Stimulated activated CD4-positive, alpha-beta T cell treated with anti-CD3 and anti-CD28 coated beads, Interleukin-12 subunit alpha, Interleukin-12 subunit beta, amount 100 ng/mL, for 24 hours (primary cell): ENCODE measurements around the gene PLCB1.
"Not testable (repeated sequence)": the region's sequence is repeated elsewhere in the genome, so short reads cannot be mapped to it uniquely, and the experiment has no call there.

Experiments
- DNase-seq, 2 experiments: peaks; one replicate each; pipeline ENCODE4 v3.0.0-alpha.2; 2020; ENCODE audit warnings: low read depth in 2 of 2

PLCB1 gene

GRCh38 chr20:8334641-8335040 lies 202.6 kb downstream of the PLCB1 start:
- DNase-seq = no peak

GRCh38 chr20:8335059-8335458 lies 203.0 kb downstream of the PLCB1 start:
- no peak for DNase-seq

DNA sequence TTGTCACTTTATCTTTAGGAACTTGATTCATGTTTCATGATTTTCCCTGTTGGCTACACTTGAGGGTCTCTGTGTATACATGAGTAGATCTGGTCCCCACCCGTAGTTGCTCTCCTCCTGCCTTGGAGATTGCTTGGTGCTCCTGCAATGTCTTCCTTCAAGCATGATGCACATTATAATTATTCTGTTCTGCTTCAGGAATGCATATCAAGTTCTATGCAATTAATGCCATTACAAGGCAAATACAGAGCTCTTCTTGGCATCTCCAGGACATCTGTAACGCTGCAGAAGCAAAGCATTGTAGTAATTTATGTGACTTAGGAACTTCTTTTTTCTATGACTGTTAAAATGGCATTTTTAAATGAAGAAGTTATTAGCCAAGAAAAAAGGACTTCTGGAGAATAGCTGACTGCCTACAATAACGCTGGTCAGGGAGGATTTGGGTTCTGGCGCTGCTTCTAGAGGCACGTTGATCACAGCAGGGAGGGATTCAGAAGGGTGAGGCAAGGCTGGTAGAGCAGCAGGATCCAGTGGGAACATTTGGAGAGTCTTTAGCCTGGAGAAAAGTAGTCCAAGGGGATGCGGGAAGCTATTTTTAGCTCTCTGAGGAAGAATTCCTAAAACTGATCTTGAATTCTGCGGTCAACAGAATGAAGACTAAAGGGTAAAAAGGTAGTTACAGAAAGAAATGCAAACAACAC lies 203.6 kb downstream of the PLCB1 start:
- no peak for DNase-seq

DNA sequence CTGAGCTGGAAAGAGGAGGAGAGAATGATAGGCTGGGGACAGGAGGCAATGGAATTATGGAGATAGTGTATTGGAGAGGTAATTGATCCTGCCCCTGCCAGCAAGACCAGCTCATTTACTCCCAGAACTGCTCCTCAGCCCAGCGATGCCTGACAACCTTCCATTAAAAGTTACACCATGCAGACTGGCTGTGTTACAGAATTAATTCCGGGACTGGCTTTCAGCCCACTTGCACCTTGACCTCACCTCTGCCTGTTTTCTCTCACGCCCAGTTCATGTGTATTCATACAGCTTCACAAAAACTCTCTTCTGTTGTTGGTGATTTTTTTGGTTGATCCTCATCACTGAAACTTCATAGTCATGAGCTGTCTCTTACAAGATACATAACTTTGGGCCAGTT lies 207.3 kb downstream of the PLCB1 start:
- no peak for DNase-seq

DNA sequence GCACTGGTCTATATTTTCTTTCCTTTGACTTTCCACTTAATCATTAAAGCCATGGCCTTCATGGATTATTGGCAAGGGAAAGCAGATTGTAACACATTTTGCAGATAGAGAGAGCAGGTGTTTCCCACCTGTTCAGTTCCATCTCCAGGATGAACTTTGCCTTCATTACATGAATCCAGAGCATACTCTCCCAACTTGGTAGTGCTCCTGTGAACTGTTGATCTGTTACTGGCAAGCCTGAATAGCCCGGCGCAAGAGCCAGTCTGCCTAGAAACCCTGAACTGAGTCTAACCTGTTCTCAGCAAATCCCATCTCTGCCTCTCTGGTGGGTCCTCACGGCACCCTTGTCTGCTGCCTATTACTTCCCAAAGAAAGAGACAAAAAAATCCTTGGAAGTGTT lies 210.3 kb downstream of the PLCB1 start:
- no peak for DNase-seq

DNA sequence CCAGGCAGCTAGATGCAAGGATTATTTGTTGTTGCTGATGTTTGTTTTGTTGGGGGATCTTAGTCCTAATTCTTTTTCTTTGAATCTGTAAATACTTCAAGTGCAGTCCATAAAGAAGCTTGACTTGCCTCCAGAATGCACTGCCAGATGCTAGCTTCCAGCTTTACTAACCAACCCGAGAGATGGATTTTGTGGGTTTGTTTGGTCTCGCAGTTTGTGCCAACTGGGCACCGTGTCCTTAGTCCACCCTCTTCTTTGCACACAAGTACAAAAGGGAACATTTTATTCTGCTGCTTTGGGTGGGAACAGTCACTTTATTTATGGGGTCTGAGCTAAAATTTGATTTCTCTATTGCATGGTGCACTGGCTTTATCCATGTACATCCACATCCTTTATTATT lies 212.0 kb downstream of the PLCB1 start:
- no peak for DNase-seq

- no peak for DNase-seq
These were observed 212.6 kb downstream of the PLCB1 start for GRCh38 chr20:8344631-8345030.

DNA sequence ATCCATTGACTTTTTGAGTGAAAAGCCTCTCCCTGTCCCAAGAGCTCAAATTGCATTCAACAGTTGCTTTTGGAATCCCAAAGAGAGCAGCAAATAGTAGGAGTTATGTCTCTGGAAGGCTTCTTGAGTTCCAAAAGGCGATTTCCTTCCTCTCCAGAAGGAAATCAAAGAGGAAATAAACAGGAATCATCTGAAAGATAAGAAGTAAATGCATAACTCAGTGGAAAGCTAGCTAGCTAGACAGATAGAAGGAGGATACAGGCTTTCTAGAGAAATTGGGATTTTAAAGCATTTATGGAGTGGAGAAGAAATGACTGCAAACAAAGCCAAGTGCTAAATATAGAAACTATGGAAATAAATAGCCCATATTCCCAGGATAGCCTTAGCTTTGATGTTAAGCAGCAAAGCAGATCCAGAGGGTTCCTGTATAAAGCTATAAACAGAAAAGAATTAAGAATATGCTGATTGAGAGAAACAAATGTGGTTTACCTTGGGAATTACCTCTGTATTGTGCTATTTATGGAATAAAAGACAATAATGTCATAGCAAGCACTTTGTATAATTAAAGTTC lies 214.7 kb downstream of the PLCB1 start:
- no peak for DNase-seq

DNA sequence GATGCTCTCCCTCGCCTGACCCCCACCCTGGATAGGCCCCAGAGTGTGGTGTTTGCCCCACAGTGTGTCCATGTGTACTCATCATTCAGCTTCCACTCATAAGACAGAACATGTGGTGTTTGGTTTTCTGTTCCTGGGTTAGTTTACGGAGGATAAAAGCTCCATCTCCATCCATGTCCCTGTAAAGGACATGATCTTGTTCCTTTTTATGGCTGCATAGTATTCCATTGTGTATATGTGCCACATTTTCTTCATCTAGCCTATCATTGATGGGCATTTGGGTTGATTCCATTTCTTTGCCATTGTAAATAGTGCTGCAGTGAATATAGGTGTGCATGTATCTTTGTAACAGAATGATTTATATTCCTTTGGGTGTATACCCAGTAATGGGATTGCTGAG lies 218.2 kb downstream of the PLCB1 start:
- DNase-seq = not testable (repeated sequence)

GRCh38 chr20:8352486-8352885 lies 220.4 kb downstream of the PLCB1 start:
- no peak for DNase-seq

GRCh38 chr20:8353512-8353911 lies 221.4 kb downstream of the PLCB1 start:
- no peak for DNase-seq

GRCh38 chr20:8355453-8355852 lies 223.4 kb downstream of the PLCB1 start:
- DNase-seq = no peak

- no peak for DNase-seq
These were observed 224.7 kb downstream of the PLCB1 start for GRCh38 chr20:8356806-8357205.

GRCh38 chr20:8357703-8358102 lies 225.6 kb downstream of the PLCB1 start:
- DNase-seq = no peak

DNA sequence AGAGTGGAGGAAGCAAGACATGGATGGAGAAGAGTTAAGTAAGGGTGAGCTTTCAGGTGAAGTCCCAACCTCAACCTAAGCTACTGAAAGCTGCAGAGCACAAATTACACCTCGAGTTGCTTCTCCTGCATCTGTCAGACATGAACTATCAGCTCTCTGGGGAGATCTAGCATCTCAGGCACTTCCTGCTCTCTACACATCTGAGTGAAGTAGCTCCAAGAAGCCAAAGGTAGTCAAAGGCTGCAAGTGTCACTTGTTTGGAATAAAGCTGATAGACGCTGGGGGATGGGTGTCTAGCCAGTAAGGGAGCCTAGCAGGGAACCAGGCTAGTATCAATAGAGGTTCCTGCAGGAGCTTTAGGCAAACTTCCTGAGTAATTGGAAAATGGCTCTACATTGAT lies 228.0 kb downstream of the PLCB1 start:
- DNase-seq = no peak

DNA sequence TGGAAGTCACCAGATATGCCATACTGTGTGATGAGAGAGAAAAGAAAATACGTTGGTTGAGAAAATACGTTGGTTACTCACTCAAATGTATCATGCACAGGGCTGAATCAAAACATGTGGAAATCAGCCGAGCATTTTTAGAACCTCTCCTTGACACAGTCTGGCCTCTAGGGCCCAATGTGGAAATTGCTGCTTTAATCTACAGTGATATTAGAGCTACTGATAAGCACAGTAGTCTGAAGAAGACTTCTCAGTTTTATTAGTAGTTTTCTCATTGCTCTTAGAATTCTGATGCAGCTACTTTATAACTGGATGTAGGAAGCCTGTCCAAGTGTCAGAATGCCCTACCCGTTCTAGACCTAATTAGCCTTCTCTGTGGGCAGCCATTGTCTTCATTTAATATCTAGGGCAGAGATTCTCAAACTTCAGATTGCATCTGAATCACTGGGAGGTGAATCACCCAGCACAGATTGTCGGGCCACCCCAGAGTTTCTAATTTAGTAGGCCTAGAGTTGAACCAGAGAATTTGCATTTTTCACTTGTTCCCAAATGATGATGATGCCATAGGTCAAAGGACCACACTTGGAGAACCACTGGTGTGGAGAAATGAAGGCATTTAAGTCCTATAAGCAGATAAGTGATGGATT lies 229.1 kb downstream of the PLCB1 start:
- DNase-seq = no peak

DNA sequence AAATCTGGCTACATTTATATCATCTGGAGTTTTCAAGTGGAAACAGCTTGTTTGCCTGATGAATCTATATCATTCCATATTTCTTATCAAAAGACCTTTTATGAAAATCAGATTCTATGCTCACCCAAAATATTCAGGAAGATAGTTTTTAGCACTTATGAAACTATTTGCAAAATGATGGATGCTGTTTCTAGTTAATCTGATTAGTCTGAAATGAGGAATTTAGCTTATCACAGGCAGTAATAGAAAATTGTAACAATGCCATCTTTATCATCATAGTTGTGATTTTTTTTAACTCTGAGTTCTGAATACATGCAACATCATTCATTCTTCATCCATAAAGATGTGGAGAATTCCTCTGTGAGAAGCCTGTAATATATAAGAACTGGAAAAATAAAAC lies 229.7 kb downstream of the PLCB1 start:
- DNase-seq = no peak

- DNase-seq = no peak
These were observed 230.4 kb downstream of the PLCB1 start for GRCh38 chr20:8362457-8362856.

DNA sequence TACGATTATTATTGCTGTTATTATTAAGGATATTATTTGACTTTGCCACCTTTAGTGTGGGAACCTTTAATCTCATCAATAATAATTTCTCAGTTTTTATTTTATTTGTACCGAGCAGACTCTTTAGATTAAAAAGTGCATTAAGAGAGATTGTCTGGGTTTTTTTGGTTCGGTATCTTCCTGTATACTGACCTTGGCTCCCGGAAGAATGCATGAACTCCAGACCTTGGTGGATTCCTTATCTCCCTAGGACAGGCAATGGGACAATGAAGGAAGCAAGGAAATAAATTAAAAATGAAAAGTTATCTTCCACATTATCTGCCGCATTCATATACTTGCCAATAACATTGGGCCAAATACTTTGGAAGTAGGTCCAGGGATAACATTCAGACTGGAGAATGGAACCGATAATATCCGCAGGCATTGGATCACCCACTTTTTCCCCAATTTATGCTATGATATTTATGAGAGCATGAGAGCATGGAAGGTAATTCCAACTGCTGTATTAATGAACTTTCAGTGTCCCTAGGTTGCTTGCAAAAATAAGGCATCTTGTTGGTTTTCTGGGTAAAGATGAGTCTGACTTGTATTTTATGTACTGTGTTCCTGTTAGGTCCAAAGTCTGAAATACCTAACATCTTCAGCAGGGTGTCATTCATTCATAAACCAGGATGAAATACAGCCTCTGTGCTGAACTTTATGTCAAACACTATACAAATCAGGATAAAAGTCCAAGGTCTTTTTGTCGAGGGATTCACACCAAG lies 232.1 kb downstream of the PLCB1 start:
- no peak for DNase-seq

DNA sequence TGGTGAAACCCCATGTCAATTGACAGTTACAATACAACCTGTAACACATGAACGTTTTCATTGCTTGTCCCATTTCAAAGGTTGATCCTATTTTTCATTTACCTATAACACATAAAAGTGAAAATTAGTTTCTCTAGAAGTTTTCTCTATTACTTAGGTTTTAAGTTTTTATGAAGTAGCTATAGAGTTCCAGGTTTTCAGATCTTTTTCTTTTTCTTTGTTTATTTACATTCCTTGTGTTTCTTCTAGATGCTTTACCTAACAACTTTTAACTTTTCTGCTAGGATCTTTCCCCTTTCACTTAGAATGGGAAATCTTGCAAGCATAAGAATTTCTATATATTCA lies 232.6 kb downstream of the PLCB1 start:
- DNase-seq = no peak

GRCh38 chr20:8365634-8366033 lies 233.6 kb downstream of the PLCB1 start:
- no peak for DNase-seq

DNA sequence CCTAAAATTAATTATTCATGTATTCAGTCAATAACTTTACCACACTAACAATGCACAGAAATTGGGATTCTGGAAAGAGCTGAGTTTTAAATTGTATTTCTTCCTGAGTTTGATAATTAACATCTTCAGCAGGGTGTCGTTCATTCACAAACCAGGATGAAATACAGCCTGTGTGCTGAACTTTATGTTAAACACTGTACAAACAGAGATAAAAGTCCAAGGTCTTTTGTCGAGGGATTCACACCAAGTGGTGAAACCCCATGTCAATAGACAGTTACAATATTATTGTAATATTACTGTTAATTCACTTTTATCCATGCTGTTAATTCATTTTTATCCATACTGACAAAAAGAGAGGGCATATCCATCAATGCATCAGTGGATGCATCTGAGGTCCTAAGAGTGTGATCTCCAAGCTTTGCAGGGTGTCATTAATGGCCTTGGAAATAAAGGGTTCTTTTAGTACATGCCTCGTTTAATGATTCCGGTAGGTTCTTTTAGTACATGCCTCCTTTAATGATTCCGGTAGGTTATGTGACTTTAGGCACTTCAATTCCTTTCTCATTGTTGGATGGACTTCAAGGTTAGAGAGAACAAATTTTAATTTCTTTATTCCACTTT lies 234.3 kb downstream of the PLCB1 start:
- no peak for DNase-seq
